Liver (tissue), 9 donors: ENCODE data around the gene CCDC192. TPM values are rescaled to one million over a fixed set of nuclear protein-coding genes. Genes with fewer than 3 reads are reported as not detected.

Experiments used
- DNase-seq: peaks from one replicate; pipeline ENCODE4 v3.0.0-alpha.2; 2017; ENCODE audit warnings: low spot score
- H3K27ac ChIP-seq, 2 donors: one replicate each; pipeline ENCODE4 v1.7.0; 2013; ENCODE audit warnings: inconsistent platforms in 2 of 2, low read length in 2 of 2, control low read depth in 1 of 2, low read depth in 1 of 2, mild to moderate bottlenecking in 1 of 2
- H3K27me3 ChIP-seq, 4 donors: one replicate each; pipeline versions ENCODE4 v1.6.1 to v1.7.0; 2013; ENCODE audit warnings: low read length in 3 of 4, inconsistent platforms in 1 of 4, mild to moderate bottlenecking in 1 of 4, moderate library complexity in 1 of 4; ENCODE audit not compliant: control insufficient read depth in 4 of 4, insufficient read depth in 4 of 4
- H3K36me3 ChIP-seq, 4 donors: one replicate each; pipeline versions ENCODE4 v1.6.1 to v1.7.0; 2013; ENCODE audit warnings: low read length in 3 of 4, mild to moderate bottlenecking in 3 of 4, low read depth in 1 of 4, moderate library complexity in 1 of 4; ENCODE audit not compliant: control insufficient read depth in 4 of 4, insufficient read depth in 3 of 4
- H3K4me1 ChIP-seq, 4 donors: one replicate each; pipeline versions ENCODE4 v1.6.1 to v1.7.0; 2013; ENCODE audit warnings: low read length in 3 of 4, mild to moderate bottlenecking in 3 of 4, moderate library complexity in 1 of 4; ENCODE audit not compliant: control insufficient read depth in 4 of 4, insufficient read depth in 4 of 4
- H3K4me3 ChIP-seq, 3 donors: one replicate each; pipeline versions ENCODE4 v1.6.1 to v1.7.0; 2013; ENCODE audit warnings: low read length in 3 of 3, control low read depth in 1 of 3, low read depth in 1 of 3, mild to moderate bottlenecking in 1 of 3
- H3K9ac ChIP-seq, 2 donors: one replicate each; pipeline ENCODE4 v1.7.0; 2013; ENCODE audit warnings: low read length in 2 of 2, mild to moderate bottlenecking in 2 of 2, moderate library complexity in 2 of 2, control low read depth in 1 of 2, low read depth in 1 of 2
- H3K9me3 ChIP-seq, 4 donors: one replicate each; pipeline versions ENCODE4 v1.6.1 to v1.7.0; 2013; ENCODE audit warnings: low read length in 3 of 4; ENCODE audit not compliant: control insufficient read depth in 4 of 4
- EGR1 ChIP-seq, 2 donors: IDR thresholded peaks; 2 replicates each; pipeline ENCODE4 v1.6.1; 2016 to 2018; ENCODE audit warnings: antibody characterized with exemption in 2 of 2, low read depth in 2 of 2
- FOXA1 ChIP-seq: IDR thresholded peaks from 2 replicates; pipeline ENCODE4 v1.6.1; 2016; ENCODE audit warnings: antibody characterized with exemption
- FOXA2 ChIP-seq: IDR thresholded peaks from 2 replicates; pipeline ENCODE4 v1.6.1; 2016; ENCODE audit warnings: antibody characterized with exemption
- GABPA ChIP-seq, 2 donors: IDR thresholded peaks in 1 of 2; conservative IDR thresholded peaks in 1 of 2; 2 replicates each; pipeline ENCODE4 v1.6.1; 2016; ENCODE audit warnings: antibody characterized with exemption in 2 of 2, mild to moderate bottlenecking in 1 of 2, moderate library complexity in 1 of 2
- HNF4A ChIP-seq, 2 donors: conservative IDR thresholded peaks; 2 replicates each; pipeline ENCODE4 v1.6.1; 2016; ENCODE audit warnings: antibody characterized with exemption in 2 of 2, mild to moderate bottlenecking in 2 of 2
- HNF4G ChIP-seq: IDR thresholded peaks from 2 replicates; pipeline ENCODE4 v1.6.1; 2016; ENCODE audit warnings: antibody characterized with exemption
- JUND ChIP-seq, 2 donors: IDR thresholded peaks; 2 replicates each; pipeline ENCODE4 v1.6.1; 2016; ENCODE audit warnings: antibody characterized with exemption in 2 of 2
- NR2F2 ChIP-seq: IDR thresholded peaks from 2 replicates; pipeline ENCODE4 v1.6.1; 2016; ENCODE audit warnings: antibody characterized with exemption
- RAD21 ChIP-seq, 2 donors: IDR thresholded peaks; 2 replicates each; pipeline ENCODE4 v1.6.1; 2016; ENCODE audit warnings: antibody characterized with exemption in 2 of 2, mild to moderate bottlenecking in 2 of 2
- REST ChIP-seq: IDR thresholded peaks from 2 replicates; pipeline ENCODE4 v1.6.1; 2016; ENCODE audit warnings: antibody characterized with exemption, mild to moderate bottlenecking
- RXRA ChIP-seq, 2 donors: IDR thresholded peaks; 2 replicates each; pipeline ENCODE4 v1.6.1; 2017 to 2018; ENCODE audit warnings: antibody characterized with exemption in 2 of 2, mild to moderate bottlenecking in 1 of 2
- SP1 ChIP-seq: IDR thresholded peaks from 2 replicates; pipeline ENCODE4 v1.6.1; 2018; ENCODE audit warnings: antibody characterized with exemption, mild to moderate bottlenecking
- TAF1 ChIP-seq: conservative IDR thresholded peaks from 2 replicates; pipeline ENCODE4 v1.6.1; 2016; ENCODE audit warnings: antibody characterized with exemption, mild to moderate bottlenecking
- YY1 ChIP-seq: IDR thresholded peaks from 2 replicates; pipeline ENCODE4 v1.6.1; 2016; ENCODE audit warnings: antibody characterized with exemption, mild to moderate bottlenecking
- WGBS: extraction: QIAGEN DNeasy Blood & Tissue Kit; methylation state at CpG from one replicate; pipeline ENCODE4 v1.1.7; 2013; 5-methylcytosine and 5-hydroxymethylcytosine counted together
- polyA plus RNA-seq, 2 donors: library from polyadenylated mRNA; stranded (reverse) in 1 of 2; unstranded in 1 of 2; fragments of 200-250 nt in 1 of 2; fragments of >200 nt in 1 of 2; fragmentation: Nextera tagmentation in 1 of 2; extraction: Ambion mirVana in 1 of 2; gene quantifications; one replicate each; pipeline versions ENCODE4 v1.2.1 to v1.2.3, GENCODE V29; 2013 to 2015
- total RNA-seq, 2 donors: library from RNA; depleted of rRNA; stranded (reverse); fragments of >200 nt; gene quantifications; one replicate each; pipeline ENCODE4 v1.2.3, GENCODE V29; 2014
- TF ChIP-seq, protein P1 (sequence below): IDR thresholded peaks from 2 replicates; pipeline ENCODE4 v1.6.1; 2016; ENCODE audit warnings: antibody characterized with exemption
- TF ChIP-seq, protein P2 (sequence below): IDR thresholded peaks from 2 replicates; pipeline ENCODE4 v1.6.1; 2016; ENCODE audit warnings: antibody characterized with exemption
- TF ChIP-seq, protein P3 (sequence below): IDR thresholded peaks from 2 replicates; pipeline ENCODE4 v1.6.1; 2016; ENCODE audit warnings: antibody characterized with exemption
- TF ChIP-seq, protein P4 (sequence below): fragments of 150-350 bp; IDR thresholded peaks from 2 replicates; pipeline ENCODE4 v1.5.1; 2017; ENCODE audit warnings: improper control_type of control experiment, low read depth, low read length; ENCODE audit not compliant: missing input control
- donor health status: healthy.
- donor health status: healthy.
- donor health status: healthy.
- donor health status: healthy.
- donor health status: healthy.

Gene CCDC192
- total and polyA plus RNA-seq, 4 donors, result not detected

DNA sequence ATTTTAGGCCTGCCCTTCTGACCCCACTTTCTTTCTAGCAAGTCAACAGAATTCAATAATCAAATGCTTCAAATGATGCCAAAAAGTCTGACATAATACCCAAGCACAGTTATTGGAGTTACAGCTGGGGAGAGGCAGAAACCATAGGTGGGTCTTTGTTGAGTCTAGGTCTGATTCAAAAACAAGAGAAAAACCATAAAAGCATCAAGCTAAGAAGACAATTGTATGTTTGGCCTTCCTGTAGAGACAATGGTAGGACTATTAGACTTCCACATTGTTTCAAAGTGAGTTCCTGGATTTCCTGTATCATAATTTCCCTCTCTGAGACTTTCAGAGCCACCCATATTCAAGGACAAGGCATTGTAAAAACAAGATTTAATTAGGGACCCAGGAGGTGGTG, 16.8 kb upstream of the CCDC192 start:
- H3K4me3 ChIP-seq, result no peak overlapping the region
- H3K27me3 ChIP-seq, result no peaks in the 10 kb centered on the region
- DNase-seq, result no peak
- no peak overlapping the region for H3K9ac ChIP-seq
- H3K36me3 ChIP-seq, result no peaks in the 10 kb centered on the region
- H3K27ac ChIP-seq, result no peak overlapping the region
- TF ChIP-seq, protein P1, sequence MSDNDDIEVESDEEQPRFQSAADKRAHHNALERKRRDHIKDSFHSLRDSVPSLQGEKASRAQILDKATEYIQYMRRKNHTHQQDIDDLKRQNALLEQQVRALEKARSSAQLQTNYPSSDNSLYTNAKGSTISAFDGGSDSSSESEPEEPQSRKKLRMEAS, result no peak
- no peak for TF ChIP-seq REST
- H3K4me1 ChIP-seq, result no peaks in the 10 kb centered on the region
- peaks cover 0 to 6% (median 0%) of the 10 kb centered on the region in 4 donors for H3K9me3 ChIP-seq

DNA sequence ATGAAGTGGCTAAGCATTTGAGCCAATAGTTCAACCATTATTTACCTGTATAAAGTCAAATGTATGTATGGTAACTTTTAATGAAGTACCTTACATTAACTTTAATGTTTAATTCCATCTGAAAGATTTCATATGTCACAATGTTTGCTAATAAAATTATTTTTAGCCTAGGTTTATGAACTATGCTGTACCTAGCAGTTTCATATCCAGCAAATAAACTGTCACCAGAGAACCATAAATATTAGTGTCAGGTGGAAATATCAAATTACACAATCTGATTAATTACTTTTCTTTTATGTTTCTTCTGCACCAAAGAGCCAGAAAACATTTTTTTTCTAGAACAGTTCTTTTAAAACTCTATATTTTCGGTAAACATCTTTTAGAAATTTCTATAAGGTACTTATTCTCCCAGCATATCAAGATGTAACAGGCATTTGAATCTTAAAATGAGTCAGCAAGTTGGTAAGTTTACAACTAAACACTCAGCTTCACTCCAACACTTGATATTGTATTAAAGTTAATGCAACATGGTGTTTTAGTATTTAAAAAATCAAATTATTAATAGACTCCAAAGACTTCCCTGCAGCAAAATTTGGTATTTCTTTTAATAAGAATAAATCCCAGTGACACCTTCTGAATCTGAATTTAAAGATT, 8.5 kb upstream of the CCDC192 start:
- WGBS, result 71% methylated on average over 1 of the region's 1 CpG
- Histone ChIP-seq H3K27ac (no peak overlapping the region), H3K36me3 (no peaks in the 10 kb centered on the region), H3K27me3 (peaks cover 0 to 3% (median 0%) of the 10 kb centered on the region in 4 donors), H3K4me3 (no peak overlapping the region), H3K9ac (no peak overlapping the region), H3K4me1 (no peaks in the 10 kb centered on the region), H3K9me3 (peaks cover 0 to 6% (median 0%) of the 10 kb centered on the region in 4 donors)
- no peak for TF ChIP-seq YY1
- TF ChIP-seq HNF4A (conservative IDR thresholded peaks at IDR 0.05), result no peak
- TF ChIP-seq, protein P2, sequence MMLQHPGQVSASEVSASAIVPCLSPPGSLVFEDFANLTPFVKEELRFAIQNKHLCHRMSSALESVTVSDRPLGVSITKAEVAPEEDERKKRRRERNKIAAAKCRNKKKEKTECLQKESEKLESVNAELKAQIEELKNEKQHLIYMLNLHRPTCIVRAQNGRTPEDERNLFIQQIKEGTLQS, result no peak
- no peak for TF ChIP-seq NR2F2
- TF ChIP-seq JUND (IDR thresholded peaks at IDR 0.05), result no peak
- TF ChIP-seq SP1, result no peak
- TF ChIP-seq, protein P3, sequence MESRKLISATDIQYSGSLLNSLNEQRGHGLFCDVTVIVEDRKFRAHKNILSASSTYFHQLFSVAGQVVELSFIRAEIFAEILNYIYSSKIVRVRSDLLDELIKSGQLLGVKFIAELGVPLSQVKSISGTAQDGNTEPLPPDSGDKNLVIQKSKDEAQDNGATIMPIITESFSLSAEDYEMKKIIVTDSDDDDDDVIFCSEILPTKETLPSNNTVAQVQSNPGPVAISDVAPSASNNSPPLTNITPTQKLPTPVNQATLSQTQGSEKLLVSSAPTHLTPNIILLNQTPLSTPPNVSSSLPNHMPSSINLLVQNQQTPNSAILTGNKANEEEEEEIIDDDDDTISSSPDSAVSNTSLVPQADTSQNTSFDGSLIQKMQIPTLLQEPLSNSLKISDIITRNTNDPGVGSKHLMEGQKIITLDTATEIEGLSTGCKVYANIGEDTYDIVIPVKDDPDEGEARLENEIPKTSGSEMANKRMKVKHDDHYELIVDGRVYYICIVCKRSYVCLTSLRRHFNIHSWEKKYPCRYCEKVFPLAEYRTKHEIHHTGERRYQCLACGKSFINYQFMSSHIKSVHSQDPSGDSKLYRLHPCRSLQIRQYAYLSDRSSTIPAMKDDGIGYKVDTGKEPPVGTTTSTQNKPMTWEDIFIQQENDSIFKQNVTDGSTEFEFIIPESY, result no peak
- TF ChIP-seq FOXA2, result no peak
- TF ChIP-seq, protein P1, result no peak
- TF ChIP-seq EGR1 (IDR thresholded peaks at IDR 0.05; ENCODE audit: low read depth in 2 of 2), result no peak
- no peak for TF ChIP-seq RAD21 (IDR thresholded peaks at IDR 0.05)
- TF ChIP-seq HNF4G, result no peak
- no peak for TF ChIP-seq RXRA (IDR thresholded peaks at IDR 0.05)
- TF ChIP-seq, protein P4, sequence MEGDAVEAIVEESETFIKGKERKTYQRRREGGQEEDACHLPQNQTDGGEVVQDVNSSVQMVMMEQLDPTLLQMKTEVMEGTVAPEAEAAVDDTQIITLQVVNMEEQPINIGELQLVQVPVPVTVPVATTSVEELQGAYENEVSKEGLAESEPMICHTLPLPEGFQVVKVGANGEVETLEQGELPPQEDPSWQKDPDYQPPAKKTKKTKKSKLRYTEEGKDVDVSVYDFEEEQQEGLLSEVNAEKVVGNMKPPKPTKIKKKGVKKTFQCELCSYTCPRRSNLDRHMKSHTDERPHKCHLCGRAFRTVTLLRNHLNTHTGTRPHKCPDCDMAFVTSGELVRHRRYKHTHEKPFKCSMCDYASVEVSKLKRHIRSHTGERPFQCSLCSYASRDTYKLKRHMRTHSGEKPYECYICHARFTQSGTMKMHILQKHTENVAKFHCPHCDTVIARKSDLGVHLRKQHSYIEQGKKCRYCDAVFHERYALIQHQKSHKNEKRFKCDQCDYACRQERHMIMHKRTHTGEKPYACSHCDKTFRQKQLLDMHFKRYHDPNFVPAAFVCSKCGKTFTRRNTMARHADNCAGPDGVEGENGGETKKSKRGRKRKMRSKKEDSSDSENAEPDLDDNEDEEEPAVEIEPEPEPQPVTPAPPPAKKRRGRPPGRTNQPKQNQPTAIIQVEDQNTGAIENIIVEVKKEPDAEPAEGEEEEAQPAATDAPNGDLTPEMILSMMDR, result no peak
- TF ChIP-seq GABPA (IDR thresholded peaks at IDR 0.05 in 1 of 2, conservative IDR thresholded peaks at IDR 0.05 in 1 of 2), result no peak
- TF ChIP-seq TAF1, result no peak
- no peak for TF ChIP-seq FOXA1
- DNase-seq, result no peak
